ENCODE data around the gene CD274.
"Not testable (repeated sequence)": the region's sequence is repeated elsewhere in the genome, so short reads cannot be mapped to it uniquely, and the experiment has no call there.

CD274 gene

DNA sequence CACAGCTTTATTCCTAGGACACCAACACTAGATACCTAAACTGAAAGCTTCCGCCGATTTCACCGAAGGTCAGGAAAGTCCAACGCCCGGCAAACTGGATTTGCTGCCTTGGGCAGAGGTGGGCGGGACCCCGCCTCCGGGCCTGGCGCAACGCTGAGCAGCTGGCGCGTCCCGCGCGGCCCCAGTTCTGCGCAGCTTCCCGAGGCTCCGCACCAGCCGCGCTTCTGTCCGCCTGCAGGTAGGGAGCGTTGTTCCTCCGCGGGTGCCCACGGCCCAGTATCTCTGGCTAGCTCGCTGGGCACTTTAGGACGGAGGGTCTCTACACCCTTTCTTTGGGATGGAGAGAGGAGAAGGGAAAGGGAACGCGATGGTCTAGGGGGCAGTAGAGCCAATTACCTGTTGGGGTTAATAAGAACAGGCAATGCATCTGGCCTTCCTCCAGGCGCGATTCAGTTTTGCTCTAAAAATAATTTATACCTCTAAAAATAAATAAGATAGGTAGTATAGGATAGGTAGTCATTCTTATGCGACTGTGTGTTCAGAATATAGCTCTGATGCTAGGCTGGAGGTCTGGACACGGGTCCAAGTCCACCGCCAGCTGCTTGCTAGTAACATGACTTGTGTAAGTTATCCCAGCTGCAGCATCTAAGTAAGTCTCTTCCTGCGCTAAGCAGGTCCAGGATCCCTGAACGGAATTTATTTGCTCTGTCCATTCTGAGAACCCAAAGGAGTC lies at the start of gene CD274:
TSS of gene CD274 (plus strand) at position 184 of the 733 bp plus-strand sequence. CDS start 5,572 bp downstream, outside the sequence.
- DNase-seq, result peak; percentile 80 to 86

GRCh38 chr9:5402217-5402616 lies 48.1 kb upstream of the CD274 start:
- DNase-seq, result no peak

- DNase-seq, result no peak
Measured at GRCh38 chr9:5408596-5408995, 41.7 kb upstream of the CD274 start.

DNA sequence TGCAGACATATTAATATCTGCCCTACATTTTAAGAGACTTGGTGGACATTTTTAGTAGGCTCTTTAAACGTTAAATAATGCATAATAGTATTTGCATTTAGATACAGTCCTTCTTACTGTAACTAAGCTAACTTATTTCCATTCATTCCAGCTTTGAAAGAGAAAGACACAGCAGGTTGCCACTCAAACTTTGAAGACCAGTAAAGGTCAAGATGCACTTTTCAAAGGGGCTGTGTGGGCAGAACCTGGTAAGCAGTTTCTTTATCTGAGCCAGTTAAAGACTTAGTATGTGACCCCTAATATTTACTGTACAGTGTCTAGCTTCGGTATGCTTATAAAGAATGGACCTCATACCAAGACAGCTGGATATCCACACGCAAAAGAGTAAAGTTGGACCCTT lies 33.4 kb upstream of the CD274 start:
- DNase-seq, result no peak

GRCh38 chr9:5418481-5418880 lies 31.9 kb upstream of the CD274 start:
- DNase-seq, result no peak

DNA sequence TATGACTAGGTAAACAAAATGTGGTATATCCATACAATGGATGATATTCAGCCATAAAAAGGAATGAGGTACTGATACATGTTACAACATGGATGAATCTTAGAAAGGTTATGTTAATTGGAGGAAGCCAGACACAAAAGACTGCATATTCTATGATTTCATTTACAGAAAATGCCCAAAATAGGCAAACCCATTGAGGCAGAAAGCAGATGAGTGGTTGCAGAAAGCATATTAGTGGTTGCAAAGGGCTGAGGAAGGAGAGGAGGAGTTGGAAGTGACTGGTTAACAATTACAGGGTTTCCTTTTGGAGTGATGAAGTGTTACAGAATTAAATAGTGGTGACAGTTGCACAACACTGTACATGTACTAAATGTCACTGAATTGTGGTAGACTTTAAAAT lies 30.4 kb upstream of the CD274 start:
- no peak for DNase-seq

- no peak for DNase-seq
Measured at GRCh38 chr9:5421163-5421562, 29.2 kb upstream of the CD274 start.

DNA sequence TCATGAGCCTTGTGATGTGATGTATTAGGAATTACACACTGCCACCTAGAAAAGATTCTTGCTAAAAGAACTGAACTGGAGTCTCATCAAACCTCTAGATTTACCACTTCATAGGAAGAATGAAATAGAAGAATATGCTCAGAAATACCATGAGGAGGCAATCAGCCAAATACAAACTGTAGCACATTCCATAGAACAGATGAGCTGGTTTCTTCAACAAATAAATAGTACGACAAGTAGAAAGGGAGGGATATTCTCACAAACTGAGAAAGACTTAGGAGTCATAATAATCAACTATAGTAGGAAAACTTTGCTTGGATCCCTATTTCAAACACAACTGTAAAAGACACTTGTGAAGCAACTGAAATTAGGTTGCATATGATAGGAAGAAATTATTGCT lies 28.1 kb upstream of the CD274 start:
- no peak for DNase-seq

DNA sequence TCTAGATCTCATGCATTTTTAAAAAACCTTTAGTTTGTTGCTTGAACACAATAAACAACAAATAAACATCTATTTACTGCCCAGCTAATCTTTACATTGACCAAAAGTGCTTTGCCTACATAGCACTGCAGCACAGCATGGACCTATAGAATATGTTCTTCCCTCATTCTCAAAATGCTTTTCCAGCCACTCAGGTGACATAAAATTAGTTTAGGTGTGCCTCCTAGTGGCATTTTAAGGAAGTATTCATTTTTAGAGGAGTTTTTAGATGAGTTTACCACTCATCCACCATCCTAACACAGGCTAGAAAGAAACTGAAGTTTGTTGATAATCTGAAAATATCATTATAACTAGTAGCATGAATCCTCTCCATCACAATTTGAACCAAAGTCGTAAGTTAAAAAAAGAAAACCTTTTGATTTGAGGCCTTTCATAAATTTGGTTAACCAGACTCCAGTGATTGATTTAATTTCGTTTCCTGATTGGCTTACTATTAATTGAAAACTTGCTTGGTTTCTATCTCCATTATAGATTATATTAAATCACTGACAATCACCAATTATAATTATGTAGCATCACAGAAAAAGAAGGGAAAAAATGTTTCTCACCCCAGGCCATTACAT lies 25.2 kb upstream of the CD274 start:
- no peak for DNase-seq

DNA sequence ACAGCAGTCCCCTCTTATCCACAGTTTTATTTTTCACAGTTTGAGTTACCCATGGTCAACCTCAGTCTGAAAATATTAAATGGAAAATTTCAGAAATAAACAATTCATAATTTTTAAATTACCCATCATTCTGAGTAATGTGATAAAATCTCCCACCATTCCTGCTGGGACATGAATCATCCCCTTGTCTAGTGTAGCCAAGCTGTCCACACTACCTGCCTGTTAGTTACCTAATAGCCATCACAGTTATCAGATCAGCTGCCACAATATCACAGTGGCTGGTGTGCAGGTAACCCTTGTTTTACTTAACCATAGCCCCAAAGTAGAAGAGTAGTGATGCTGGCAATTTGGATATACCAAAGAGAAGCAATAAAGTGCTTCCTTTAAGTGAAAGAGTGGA lies 23.3 kb upstream of the CD274 start:
- DNase-seq, result no peak

- no peak for DNase-seq
Measured at GRCh38 chr9:5428172-5428571, 22.2 kb upstream of the CD274 start.

GRCh38 chr9:5428794-5429528 lies 21.4 kb upstream of the CD274 start:
- DNase-seq, result no peak

- DNase-seq, result no peak
Measured at GRCh38 chr9:5429873-5430564, 20.3 kb upstream of the CD274 start.

GRCh38 chr9:5430912-5431311 lies 19.4 kb upstream of the CD274 start:
- DNase-seq, result no peak

GRCh38 chr9:5432890-5433289 lies 17.5 kb upstream of the CD274 start:
- DNase-seq, result not testable (repeated sequence)

- not testable (repeated sequence) for DNase-seq
Measured at GRCh38 chr9:5433328-5433727, 17.0 kb upstream of the CD274 start.

DNA sequence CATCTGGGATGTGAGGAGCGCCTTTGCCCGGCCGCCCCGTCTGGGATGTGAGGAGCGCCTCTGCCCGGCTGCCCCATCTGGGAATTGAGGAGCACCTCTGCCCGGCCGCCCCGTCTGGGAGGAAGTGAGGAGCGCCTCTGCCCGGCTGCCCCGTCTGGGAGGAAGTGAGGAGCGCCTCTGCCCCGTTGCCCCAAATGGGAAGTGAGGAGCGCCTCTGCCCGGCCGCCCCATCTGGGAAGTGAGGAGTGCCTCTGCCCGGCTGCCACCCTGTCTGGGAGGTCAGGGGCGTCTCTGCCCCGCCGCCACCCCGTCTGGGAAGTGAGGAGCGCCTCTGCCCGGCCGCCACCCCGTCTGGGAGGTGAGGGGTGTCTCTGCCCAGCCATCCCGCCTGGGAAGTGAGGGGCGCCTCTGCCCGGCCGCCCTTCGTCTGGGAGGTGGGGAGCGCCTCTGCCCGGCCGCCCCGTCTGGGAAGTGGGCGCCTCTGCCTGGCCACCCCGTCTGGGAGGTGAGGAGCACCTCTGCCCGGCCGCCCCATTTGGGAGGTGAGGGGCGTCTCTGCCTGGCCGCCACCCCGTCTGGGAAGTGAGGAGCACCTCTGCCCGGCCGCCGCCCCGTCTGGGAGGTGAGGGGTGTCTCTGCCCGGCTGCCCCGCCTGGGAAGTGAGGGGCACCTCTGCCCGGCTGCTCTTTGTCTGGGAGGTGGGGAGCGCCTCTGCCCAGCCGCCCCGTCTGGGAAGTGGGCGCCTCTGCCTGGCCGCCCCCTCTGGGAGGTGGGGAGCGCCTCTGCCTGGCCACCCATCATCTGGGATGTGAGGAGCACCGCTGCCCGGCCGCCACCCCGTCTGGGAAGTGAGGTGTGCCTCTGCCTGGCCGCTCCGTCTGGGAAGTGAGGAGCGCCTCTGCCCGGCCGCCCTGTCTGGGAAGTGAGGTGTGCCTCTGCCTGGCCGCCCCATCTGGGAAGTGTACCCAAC lies 16.2 kb upstream of the CD274 start:
- not testable (repeated sequence) for DNase-seq

- no peak for DNase-seq
Measured at GRCh38 chr9:5435912-5436311, 14.4 kb upstream of the CD274 start.

- DNase-seq, result no peak
Measured at GRCh38 chr9:5436441-5436840, 13.9 kb upstream of the CD274 start.

- DNase-seq, result peak; percentile 85 to 89
Measured at GRCh38 chr9:5437254-5438216, 12.8 kb upstream of the CD274 start, which contains the start of gene PLGRKT. PLGRKT (minus strand) TSS chr9:5437925; CDS start chr9:5431977, 5,948 bp downstream.
